ENCODE results near the gene ZNF581. TPM values are rescaled to one million over a fixed set of nuclear protein-coding genes. Genes with fewer than 3 reads are reported as not detected.

ZNF581 gene
- total RNA-seq, 1 donor from 2014 or later = 12.4 TPM

- no peak for DNase-seq
Observed at GRCh38 chr19:55633861-55634260, 9.6 kb upstream of the ZNF581 start.

- DNase-seq = no peak
Observed at GRCh38 chr19:55635334-55635717, 8.1 kb upstream of the ZNF581 start.

- no peak for DNase-seq
Observed at GRCh38 chr19:55635856-55636440, 7.5 kb upstream of the ZNF581 start.

- DNase-seq = no peak
Observed at GRCh38 chr19:55636723-55637122, 6.7 kb upstream of the ZNF581 start.

- DNase-seq = no peak
Observed at GRCh38 chr19:55637534-55637933, 5.9 kb upstream of the ZNF581 start.

- DNase-seq = no peak
Observed at GRCh38 chr19:55638864-55639359, 4.5 kb upstream of the ZNF581 start.

- peak; percentile 78 for DNase-seq
Observed at GRCh38 chr19:55640043-55640576, 3.3 kb upstream of the ZNF581 start.

- peak; percentile 78 for DNase-seq
Observed at GRCh38 chr19:55640577-55641425, 2.6 kb upstream of the ZNF581 start, which contains the start of gene ZNF580. TSS of gene ZNF580 (plus strand) at chr19:55641002. CDS start at chr19:55642509, 1,507 bp downstream.

- DNase-seq = peak; percentile 28
Observed at GRCh38 chr19:55641426-55642152, 1.9 kb upstream of the ZNF581 start.

- DNase-seq = no peak
Observed at GRCh38 chr19:55642153-55643002, 1.1 kb upstream of the ZNF581 start.

GRCh38 chr19:55643887-55644176 lies 383 bp downstream of the ZNF581 start:
- no peak for DNase-seq

- DNase-seq = no peak
Observed at GRCh38 chr19:55644191-55644833, 863 bp downstream of the ZNF581 start.

- DNase-seq = no peak
Observed at GRCh38 chr19:55644842-55645511, 1.5 kb downstream of the ZNF581 start.

- no peak for DNase-seq
Observed at GRCh38 chr19:55645512-55645881, 2.0 kb downstream of the ZNF581 start.

- no peak for DNase-seq
Observed at GRCh38 chr19:55646889-55647731, 3.7 kb downstream of the ZNF581 start.

- DNase-seq = peak; percentile 86
Observed at GRCh38 chr19:55647732-55648584, 4.5 kb downstream of the ZNF581 start, which contains the start of gene CCDC106. TSS of gene CCDC106 (plus strand) at chr19:55648212. CDS start at chr19:55649047, 835 bp downstream.

GRCh38 chr19:55648585-55649267 lies 5.3 kb downstream of the ZNF581 start:
- no peak for DNase-seq
